ENCODE data around the gene FZR1. TPM values are rescaled to one million over a fixed set of nuclear protein-coding genes. Genes with fewer than 3 reads are reported as not detected.

FZR1 gene
- polyA plus RNA-seq, 2 of the 4 experiments (the other 2 are of a cell fraction), result 13.9 to 18.1 TPM

- Histone ChIP-seq H3K4me2 (no peak overlapping the region), H3K9me3 (no peaks in the 10 kb centered on the region), H3K27ac (peak overlapping the region in 1 of 2 experiments; percentile 8; a peak in 1 of 6 replicates), H3K4me1 (no peaks in the 10 kb centered on the region), H3K4me3 (no peak overlapping the region)
- ChIA-PET POLR2A (no interaction called here), CTCF (interaction anchor here (1.6 kb wide), 1 partner anchor 19 kb away, joined by 4 read pairs; no protein-coding TSS in a partner anchor)
- no peak for TF ChIP-seq SMC3 (IDR thresholded peaks at IDR 0.05)
- TF ChIP-seq GATA3 (IDR thresholded peaks at IDR 0.05; ENCODE audit: borderline replicate concordance), result no peak
- TF ChIP-seq NR3C1 (IDR thresholded peaks at IDR 0.05), result no peak
- no peak for TF ChIP-seq CHD2 (IDR thresholded peaks at IDR 0.05; ENCODE audit: low read length, partially characterized antibody)
- no peak for TF ChIP-seq SREBF2 (IDR thresholded peaks at IDR 0.05)
- no peak for TF ChIP-seq CEBPB (IDR thresholded peaks at IDR 0.05)
- TF ChIP-seq HOXA7 (CRISPR knock-in tag; IDR thresholded peaks at IDR 0.05), result no peak
- TF ChIP-seq RFX5 (IDR thresholded peaks at IDR 0.05), result no peak
- no peak for TF ChIP-seq ELK1 (IDR thresholded peaks at IDR 0.05; ENCODE audit: low read depth, low read length)
- no peak for TF ChIP-seq REST (IDR thresholded peaks at IDR 0.05)
- TF ChIP-seq EHF (CRISPR knock-in tag; IDR thresholded peaks at IDR 0.05), result no peak
- no peak for TF ChIP-seq HOXB5 (CRISPR knock-in tag; IDR thresholded peaks at IDR 0.05)
- TF ChIP-seq CHD4 (IDR thresholded peaks at IDR 0.05; ENCODE audit: borderline replicate concordance), result no peak
- no peak for TF ChIP-seq BHLHE40 (IDR thresholded peaks at IDR 0.05; ENCODE audit: low read depth, low read length)
- no peak for TF ChIP-seq MAFK (IDR thresholded peaks at IDR 0.05; ENCODE audit: partially characterized antibody)
- no peak for TF ChIP-seq POLR2AphosphoS2 (conservative IDR thresholded peaks at IDR 0.05; ENCODE audit: low read length)
- no peak for TF ChIP-seq NPAS2 (CRISPR knock-in tag; IDR thresholded peaks at IDR 0.05; ENCODE audit: borderline replicate concordance)
- TF ChIP-seq RCOR1 (IDR thresholded peaks at IDR 0.05; ENCODE audit: low read depth, low read length), result no peak
- no peak for TF ChIP-seq USF2 (IDR thresholded peaks at IDR 0.05)
- peak in 1 of 2 experiments; percentile 7; a peak in 3 of 6 replicates for ATAC-seq
- no peak for DNase-seq (ENCODE audit: low read depth in 1 of 2, low spot score in 1 of 2)
- no peak for FAIRE-seq
- WGBS (ENCODE audit: missing lambda C conversion rate), result 80% methylated on average over 5 of the region's 13 CpGs
Measured at GRCh38 chr19:3537101-3537437, 31.0 kb downstream of the FZR1 start.

- peak; percentile 19 to 38; a peak in 5 of 6 replicates for ATAC-seq
- 80% methylated on average over 16 of the region's 22 CpGs for WGBS (ENCODE audit: missing lambda C conversion rate)
- Histone ChIP-seq H3K4me2 (no peak overlapping the region), H3K9me3 (no peaks in the 10 kb centered on the region), H3K4me3 (no peak overlapping the region), H3K4me1 (no peaks in the 10 kb centered on the region), H3K27ac (peak overlapping the region in 1 of 2 experiments; percentile 8; a peak in 1 of 6 replicates)
- DNase-seq (ENCODE audit: low read depth in 1 of 2, low spot score in 1 of 2), result peak in 1 of 2 experiments; percentile 39
- CTCF ChIA-PET, result interaction anchor here (0.5 to 1.6 kb wide), 4 partner anchors 19 to 927 kb away, joined by 3 to 6 read pairs (median 4); no protein-coding TSS in a partner anchor
- TF ChIP-seq MYC (IDR thresholded peaks at IDR 0.05; ENCODE audit: borderline replicate concordance, low read length), result no peak
- no peak for TF ChIP-seq JUN (IDR thresholded peaks at IDR 0.05)
- peak; percentile 69; the same call in 1 of the 2 replicates for TF ChIP-seq POLR2AphosphoS2 (conservative IDR thresholded peaks at IDR 0.05; ENCODE audit: low read length)
- POLR2A ChIA-PET, result no interaction called here
- FAIRE-seq, result no peak
Measured at GRCh38 chr19:3537438-3538240, 31.5 kb downstream of the FZR1 start.

Measured in A549 (cell line).